ENCODE measurements around the gene CTAGE8. TPM values are rescaled to one million over a fixed set of nuclear protein-coding genes. Genes with fewer than 3 reads are reported as not detected.
A peak's percentile ranks its signal among the peaks of the same experiment; 100 is the strongest.
"Not testable (repeated sequence)": the region's sequence is repeated elsewhere in the genome, so short reads cannot be mapped to it uniquely, and the experiment has no call there.

CTAGE8 gene
- total and polyA plus RNA-seq, 10 of the 15 experiments (the other 5 are each of a cell fraction or from before 2014, with no cell fraction given), result 0.09 to 1.5 (median 0.65) TPM

GRCh38 chr7:144280010-144280409 is 10.9 kb upstream of the CTAGE8 start:
- 96% methylated on average over 3 of the region's 6 CpGs for WGBS (ENCODE audit: insufficient coverage, insufficient replicate concordance, low lambda C conversion rate, missing lambda C conversion rate)
- in situ Hi-C loops (cut with MboI); SMC1A ChIA-PET (ENCODE audit: uncharacterized antibody, unreplicated experiment); H4K20me1 ChIP-seq (ENCODE audit: control insufficient read depth, insufficient read depth); FAIRE-seq; H3K4me2 ChIP-seq (ENCODE audit: control insufficient read depth, insufficient read depth); H3K27me3 ChIP-seq (replicated peaks in 1 of 2; ENCODE audit: control insufficient read depth in 2 of 2, insufficient read depth in 2 of 2, low read length in 1 of 2); H3K27ac ChIP-seq (ENCODE audit: control insufficient read depth, insufficient read depth); H3K79me2 ChIP-seq (ENCODE audit: control insufficient read depth, insufficient read depth, low read length); POLR2A ChIA-PET; H2AFZ ChIP-seq (ENCODE audit: control insufficient read depth, low read depth, low read length); DNase-seq (ENCODE audit: low read depth, low spot score); H3K4me1 ChIP-seq (ENCODE audit: control insufficient read depth, insufficient read depth, low read length); RAD21 ChIA-PET (ENCODE audit: unreplicated experiment); H3K36me3 ChIP-seq (ENCODE audit: control insufficient read depth in 2 of 2, insufficient read depth in 2 of 2, low read length in 1 of 2); intact Hi-C loops (cut with micrococcal nuclease; ENCODE audit: unreplicated experiment); CTCF ChIA-PET; H3K9me3 ChIP-seq (replicated peaks; ENCODE audit: control insufficient read depth, insufficient read depth, low read length); H3K4me3 ChIP-seq; H3K9ac ChIP-seq (ENCODE audit: control insufficient read depth, insufficient read depth, low read length): not testable (repeated sequence)
- BruUV-seq (replicated peaks), result TSS peak; percentile 37
- ATAC-seq, result peak; percentile 67

DNA sequence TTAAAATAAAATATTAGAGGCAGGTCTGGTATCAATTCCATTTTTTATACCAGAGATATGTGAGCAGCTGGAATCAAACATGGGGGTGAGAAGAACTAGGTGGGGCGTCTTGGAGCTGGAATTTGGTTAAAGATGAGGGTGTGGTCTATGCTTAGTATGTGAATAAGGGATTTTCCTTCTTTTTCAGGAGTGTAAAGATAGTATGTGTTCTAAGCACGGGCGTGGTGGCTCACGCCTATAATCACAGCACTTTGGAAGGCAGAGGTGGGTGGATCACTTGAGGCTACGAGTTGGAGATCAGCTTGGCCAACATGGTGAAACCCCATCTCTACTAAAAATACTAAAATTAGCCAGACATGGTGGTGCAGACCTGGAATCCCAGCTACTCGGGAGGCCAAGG is 6.2 kb upstream of the CTAGE8 start:
- H3K4me1 ChIP-seq (ENCODE audit: control insufficient read depth, insufficient read depth, low read length); H3K9me3 ChIP-seq (replicated peaks; ENCODE audit: control insufficient read depth, insufficient read depth, low read length); H3K4me3 ChIP-seq; H3K27ac ChIP-seq (ENCODE audit: control insufficient read depth, insufficient read depth); H2AFZ ChIP-seq (ENCODE audit: control insufficient read depth, low read depth, low read length); FAIRE-seq; in situ Hi-C loops (cut with MboI); DNase-seq (ENCODE audit: low read depth, low spot score); H3K27me3 ChIP-seq (replicated peaks in 1 of 2; ENCODE audit: control insufficient read depth in 2 of 2, insufficient read depth in 2 of 2, low read length in 1 of 2); CTCF ChIA-PET; ATAC-seq; H3K79me2 ChIP-seq (ENCODE audit: control insufficient read depth, insufficient read depth, low read length); H3K36me3 ChIP-seq (ENCODE audit: control insufficient read depth in 2 of 2, insufficient read depth in 2 of 2, low read length in 1 of 2); SMC1A ChIA-PET (ENCODE audit: uncharacterized antibody, unreplicated experiment); H3K9ac ChIP-seq (ENCODE audit: control insufficient read depth, insufficient read depth, low read length); H4K20me1 ChIP-seq (ENCODE audit: control insufficient read depth, insufficient read depth); H3K4me2 ChIP-seq (ENCODE audit: control insufficient read depth, insufficient read depth); BruUV-seq (replicated peaks); POLR2A ChIA-PET; RAD21 ChIA-PET (ENCODE audit: unreplicated experiment); intact Hi-C loops (cut with micrococcal nuclease; ENCODE audit: unreplicated experiment): not testable (repeated sequence)
- WGBS (ENCODE audit: insufficient coverage, insufficient replicate concordance, low lambda C conversion rate, missing lambda C conversion rate), result 47% methylated on average over 4 of the region's 6 CpGs

GRCh38 chr7:144264692-144265091 is 4.4 kb downstream of the CTAGE8 start, which contains the start of gene OR2A7:
Gene OR2A7, minus strand, starts transcription at chr7:144264792. Its CDS starts 5,164 bp downstream, at chr7:144259628.
- H3K27me3 ChIP-seq (replicated peaks in 1 of 2; ENCODE audit: control insufficient read depth in 2 of 2, insufficient read depth in 2 of 2, low read length in 1 of 2); POLR2A ChIA-PET; H2AFZ ChIP-seq (ENCODE audit: control insufficient read depth, low read depth, low read length); H3K9ac ChIP-seq (ENCODE audit: control insufficient read depth, insufficient read depth, low read length); H3K9me3 ChIP-seq (replicated peaks; ENCODE audit: control insufficient read depth, insufficient read depth, low read length); H3K27ac ChIP-seq (ENCODE audit: control insufficient read depth, insufficient read depth); H3K4me2 ChIP-seq (ENCODE audit: control insufficient read depth, insufficient read depth); RAD21 ChIA-PET (ENCODE audit: unreplicated experiment); DNase-seq (ENCODE audit: low read depth, low spot score); H3K4me3 ChIP-seq; CTCF ChIA-PET; in situ Hi-C loops (cut with MboI); FAIRE-seq; ATAC-seq; H4K20me1 ChIP-seq (ENCODE audit: control insufficient read depth, insufficient read depth); H3K36me3 ChIP-seq (ENCODE audit: control insufficient read depth in 2 of 2, insufficient read depth in 2 of 2, low read length in 1 of 2); intact Hi-C loops (cut with micrococcal nuclease; ENCODE audit: unreplicated experiment); BruUV-seq (replicated peaks); SMC1A ChIA-PET (ENCODE audit: uncharacterized antibody, unreplicated experiment); H3K4me1 ChIP-seq (ENCODE audit: control insufficient read depth, insufficient read depth, low read length); H3K79me2 ChIP-seq (ENCODE audit: control insufficient read depth, insufficient read depth, low read length): not testable (repeated sequence)
- WGBS (ENCODE audit: insufficient coverage, insufficient replicate concordance, low lambda C conversion rate, missing lambda C conversion rate), result 55% methylated on average over 7 of the region's 7 CpGs

GRCh38 chr7:144262128-144262527 is 7.0 kb downstream of the CTAGE8 start:
- CTCF ChIA-PET; H3K9me3 ChIP-seq (replicated peaks; ENCODE audit: control insufficient read depth, insufficient read depth, low read length); DNase-seq (ENCODE audit: low read depth, low spot score); H3K27ac ChIP-seq (ENCODE audit: control insufficient read depth, insufficient read depth); SMC1A ChIA-PET (ENCODE audit: uncharacterized antibody, unreplicated experiment); H3K4me1 ChIP-seq (ENCODE audit: control insufficient read depth, insufficient read depth, low read length); H3K9ac ChIP-seq (ENCODE audit: control insufficient read depth, insufficient read depth, low read length); in situ Hi-C loops (cut with MboI); RAD21 ChIA-PET (ENCODE audit: unreplicated experiment); ATAC-seq; H4K20me1 ChIP-seq (ENCODE audit: control insufficient read depth, insufficient read depth); FAIRE-seq; H3K79me2 ChIP-seq (ENCODE audit: control insufficient read depth, insufficient read depth, low read length); BruUV-seq (replicated peaks); H3K27me3 ChIP-seq (replicated peaks in 1 of 2; ENCODE audit: control insufficient read depth in 2 of 2, insufficient read depth in 2 of 2, low read length in 1 of 2); H2AFZ ChIP-seq (ENCODE audit: control insufficient read depth, low read depth, low read length); H3K4me3 ChIP-seq; H3K4me2 ChIP-seq (ENCODE audit: control insufficient read depth, insufficient read depth); POLR2A ChIA-PET; H3K36me3 ChIP-seq (ENCODE audit: control insufficient read depth in 2 of 2, insufficient read depth in 2 of 2, low read length in 1 of 2); intact Hi-C loops (cut with micrococcal nuclease; ENCODE audit: unreplicated experiment): not testable (repeated sequence)
- WGBS (ENCODE audit: insufficient coverage, insufficient replicate concordance, low lambda C conversion rate, missing lambda C conversion rate), result no CpG with 5 or more reads among the region's 2 CpGs
